HepG2 (cell line): ENCODE results near the gene SOWAHD. TPM values are rescaled to one million over a fixed set of nuclear protein-coding genes. Genes with fewer than 3 reads are reported as not detected.

Source experiments
- ATAC-seq: fragments of 200-7000 bp; cut with Tn5 transposase; 3 replicates; pipeline ENCODE4 v1.9.1; 2020; ENCODE audit warnings: mild to moderate bottlenecking, moderate library complexity
- BruUV-seq: library from RNA; stranded (reverse); fragments of 400-500 nt; replicated peaks from 2 replicates; lab custom pipeline; 2021; lab: Mats Ljungman, UMichigan
- CTCF ChIA-PET: fragments of 300-600 bp; formaldehyde crosslinking; extraction: SDS; loops from one replicate; lab custom pipeline; 2021; ENCODE audit warnings: low total read pairs, inconsistent platforms, low intra/inter-chr PET ratio; lab: Yijun Ruan, JAX
- POLR2A ChIA-PET: fragments of 350-600 bp; sonication (Branson Sonifier 250); formaldehyde crosslinking; loops from one replicate; lab custom pipeline; 2020; ENCODE audit warnings: antibody characterized with exemption, inconsistent platforms; lab: Yijun Ruan, JAX
- DNase-seq: peaks from one replicate; pipeline ENCODE4 v3.0.0-alpha.2; 2015; ENCODE audit warnings: low spot score
- FAIRE-seq: peaks from 3 replicates; lab custom pipeline; 2011; peaks lifted over from hg19 to GRCh38; lab: Jason Lieb, UNC
- H2AFZ ChIP-seq: one replicate; pipeline ENCODE4 v1.6.1; 2011; ENCODE audit warnings: low read length, inconsistent platforms
- H3K27ac ChIP-seq: fragments of 300-600 bp; 3 replicates; pipeline ENCODE4 v1.8.0; 2011; ENCODE audit warnings: mixed run types, mild to moderate bottlenecking, mixed read lengths, low read length, inconsistent platforms; ENCODE audit not compliant: insufficient read depth; ENCODE audit errors: extremely low read length
- H3K27me3 ChIP-seq, 2 experiments: fragments of 200-600 bp in 1 of 2; 2 replicates in 1 of 2; 3 replicates in 1 of 2; pipeline versions ENCODE4 v1.6.0 to v1.8.0; 2011; ENCODE audit warnings: low read length in 2 of 2, mild to moderate bottlenecking in 2 of 2, moderate library complexity in 2 of 2, inconsistent platforms in 1 of 2; ENCODE audit not compliant: insufficient read depth in 2 of 2, control insufficient read depth in 1 of 2
- H3K36me3 ChIP-seq, 2 experiments: fragments of 200-600 bp in 1 of 2; replicated peaks in 1 of 2; 2 replicates in 1 of 2; 3 replicates in 1 of 2; pipeline versions ENCODE4 v1.5.1 to v1.8.0; 2011; ENCODE audit warnings: low read length in 2 of 2, inconsistent platforms in 1 of 2; ENCODE audit not compliant: insufficient read depth in 2 of 2, control insufficient read depth in 1 of 2
- H3K4me1 ChIP-seq: 2 replicates; pipeline ENCODE4 v1.5.1; 2012; ENCODE audit warnings: low read length, inconsistent platforms; ENCODE audit not compliant: insufficient read depth
- H3K4me2 ChIP-seq: 2 replicates; pipeline ENCODE4 v1.6.0; 2011; ENCODE audit warnings: low read depth, low read length, inconsistent platforms
- H3K4me3 ChIP-seq, 3 experiments: fragments of 200-600 bp in 1 of 3; sonication (generic), shearing (Covaris generic) in 1 of 3; replicated peaks in 1 of 3; 2 replicates each; pipeline ENCODE4 v1.5.1; 2011 to 2016; ENCODE audit warnings: low read length in 3 of 3, inconsistent platforms in 2 of 3, low read depth in 2 of 3, mild to moderate bottlenecking in 2 of 3, control low read depth in 1 of 3, mixed read lengths in 1 of 3; ENCODE audit not compliant: insufficient read depth in 1 of 3
- H3K79me2 ChIP-seq: one replicate; pipeline ENCODE4 v1.6.1; 2011; ENCODE audit warnings: low read length, inconsistent platforms; ENCODE audit not compliant: insufficient read depth
- H3K9ac ChIP-seq: 2 replicates; pipeline ENCODE4 v1.6.0; 2011; ENCODE audit warnings: mild to moderate bottlenecking, low read depth, low read length, inconsistent platforms; ENCODE audit not compliant: insufficient read depth
- H3K9me3 ChIP-seq: 2 replicates; pipeline ENCODE4 v1.5.1; 2012; ENCODE audit warnings: mild to moderate bottlenecking, low read length
- H4K20me1 ChIP-seq: 2 replicates; pipeline ENCODE4 v1.6.0; 2011; ENCODE audit warnings: inconsistent platforms, mild to moderate bottlenecking, low read length, moderate library complexity; ENCODE audit not compliant: insufficient read depth
- ARHGAP35 ChIP-seq: sonication (generic); formaldehyde crosslinking; IDR thresholded peaks from 2 replicates; pipeline ENCODE4 v1.9.0; 2022; ENCODE audit warnings: mild to moderate bottlenecking, inconsistent platforms, moderate library complexity, missing genetic modification reagents, borderline replicate concordance
- ATF7 ChIP-seq, 2 experiments: fragments of 450-650 bp in 1 of 2; sonication (generic) in 1 of 2; formaldehyde crosslinking in 1 of 2; IDR thresholded peaks; 2 replicates each; pipeline versions ENCODE4 v1.4.0 to v1.6.1; 2016 to 2020; ENCODE audit warnings: antibody characterized with exemption in 1 of 2, mild to moderate bottlenecking in 1 of 2, missing genetic modification reagents in 1 of 2
- ATF7-NPFF ChIP-seq: sonication (generic); formaldehyde crosslinking; IDR thresholded peaks from 2 replicates; pipeline ENCODE4 v1.8.1; 2023; ENCODE audit warnings: mild to moderate bottlenecking, low read depth, missing genetic modification reagents, moderate library complexity
- FOXK2 ChIP-seq: fragments of 450-650 bp; IDR thresholded peaks from 2 replicates; pipeline ENCODE4 v1.6.1; 2016
- GATAD1 ChIP-seq: IDR thresholded peaks from 2 replicates; pipeline ENCODE4 v1.6.1; 2016; ENCODE audit warnings: missing genetic modification reagents, missing compliant biosample characterization
- HOMEZ ChIP-seq: IDR thresholded peaks from 2 replicates; pipeline ENCODE4 v1.6.1; 2016; ENCODE audit warnings: low read depth
- MAF1 ChIP-seq: sonication (generic); formaldehyde crosslinking; IDR thresholded peaks from 2 replicates; pipeline ENCODE4 v1.5.0; 2020; ENCODE audit warnings: missing genetic modification reagents, borderline replicate concordance
- MAFK ChIP-seq, 2 experiments: IDR thresholded peaks in 1 of 2; conservative IDR thresholded peaks in 1 of 2; 2 replicates each; pipeline ENCODE4 v1.6.1; 2011; ENCODE audit warnings: improper control_type of control experiment in 2 of 2, low read length in 2 of 2
- RXRA ChIP-seq: sonication (generic); formaldehyde crosslinking; IDR thresholded peaks from 2 replicates; pipeline ENCODE4 v1.5.1; 2020; ENCODE audit warnings: missing genetic modification reagents
- SALL1 ChIP-seq: sonication (generic); formaldehyde crosslinking; IDR thresholded peaks from 2 replicates; pipeline ENCODE4 v1.8.0; 2022; ENCODE audit warnings: mild to moderate bottlenecking, missing genetic modification reagents
- TAF15 ChIP-seq: fragments of 200-400 bp; formaldehyde crosslinking; IDR thresholded peaks from one replicate; pipeline ENCODE4 v1.6.1; 2018; ENCODE audit warnings: mild to moderate bottlenecking, low read depth, low read length; ENCODE audit not compliant: poor library complexity, severe bottlenecking
- ZFP62 ChIP-seq: sonication (generic); formaldehyde crosslinking; IDR thresholded peaks from 2 replicates; pipeline ENCODE4 v1.4.0; 2020; ENCODE audit warnings: missing genetic modification reagents
- ZNF350 ChIP-seq: sonication (generic); formaldehyde crosslinking; IDR thresholded peaks from 2 replicates; pipeline ENCODE4 v1.4.0; 2020; ENCODE audit warnings: mild to moderate bottlenecking, low read depth, missing genetic modification reagents, borderline replicate concordance
- ZNF510 ChIP-seq: sonication (generic); formaldehyde crosslinking; IDR thresholded peaks from 2 replicates; pipeline ENCODE4 v1.4.0; 2020; ENCODE audit warnings: low read depth, mild to moderate bottlenecking, missing genetic modification reagents
- ZNF777 ChIP-seq: sonication (generic); formaldehyde crosslinking; IDR thresholded peaks from 2 replicates; pipeline ENCODE4 v1.4.0; 2020; ENCODE audit warnings: missing genetic modification reagents
- WGBS: methylation state at CpG from one replicate; pipeline ENCODE4 v1.1.6; 2017; ENCODE audit warnings: low lambda C conversion rate; 5-methylcytosine and 5-hydroxymethylcytosine counted together
- in situ Hi-C: cut with HindIII; loops from 2 replicates; pipeline ENCODE4 v1.10.0; 2017; ENCODE audit warnings: low pct_unique_long_range_greater_than_20kb; ENCODE audit not compliant: extremely low pct_ligation_motif_present
- intact Hi-C: fragments of 100-400 bp; cut with micrococcal nuclease; formaldehyde crosslinking; loops from one replicate; pipeline ENCODE4 v1.10.0; 2022; ENCODE audit not compliant: unreplicated experiment
- polyA plus RNA-seq, 8 experiments: library from polyadenylated mRNA; depleted of rRNA in 3 of 8; stranded (reverse) in 7 of 8; unstranded in 1 of 8; fragments of >200 nt; fragmentation: Illumina TruSeq in 4 of 8; extraction: Trizol in 4 of 8; gene quantifications; 2 replicates each; pipeline versions ENCODE4 v1.2.1 to v1.2.3, GENCODE V29; 2011 to 2016; ENCODE audit warnings: low read depth in 4 of 8, missing spikeins in 1 of 8, mixed read lengths in 1 of 8; ENCODE audit not compliant: insufficient read depth in 1 of 8
- total RNA-seq, 5 experiments: library from RNA; depleted of rRNA; stranded (reverse); fragments of >200 nt; fragmentation: Illumina TruSeq; extraction: Trizol; gene quantifications; 2 replicates each; pipeline ENCODE4 v1.2.3, GENCODE V29; 2016; ENCODE audit warnings: low read depth in 1 of 5
- TF ChIP-seq, protein P1 (sequence below): sonication (generic); formaldehyde crosslinking; IDR thresholded peaks from 2 replicates; pipeline ENCODE4 v1.4.0; 2020; ENCODE audit warnings: mild to moderate bottlenecking, missing genetic modification reagents
- TF ChIP-seq, protein P2 (sequence below): sonication (generic); formaldehyde crosslinking; IDR thresholded peaks from 2 replicates; pipeline ENCODE4 v1.4.0; 2020; ENCODE audit warnings: missing genetic modification reagents

The SOWAHD gene
- total and polyA plus RNA-seq, 2 of the 13 experiments (the other 11 are each of a cell fraction or from before 2014, with no cell fraction given): 1.0 to 1.3 TPM

- TF ChIP-seq ZNF350 (no peak), ZNF777 (no peak), TAF15 (no peak)
- TF ChIP-seq, protein P1, sequence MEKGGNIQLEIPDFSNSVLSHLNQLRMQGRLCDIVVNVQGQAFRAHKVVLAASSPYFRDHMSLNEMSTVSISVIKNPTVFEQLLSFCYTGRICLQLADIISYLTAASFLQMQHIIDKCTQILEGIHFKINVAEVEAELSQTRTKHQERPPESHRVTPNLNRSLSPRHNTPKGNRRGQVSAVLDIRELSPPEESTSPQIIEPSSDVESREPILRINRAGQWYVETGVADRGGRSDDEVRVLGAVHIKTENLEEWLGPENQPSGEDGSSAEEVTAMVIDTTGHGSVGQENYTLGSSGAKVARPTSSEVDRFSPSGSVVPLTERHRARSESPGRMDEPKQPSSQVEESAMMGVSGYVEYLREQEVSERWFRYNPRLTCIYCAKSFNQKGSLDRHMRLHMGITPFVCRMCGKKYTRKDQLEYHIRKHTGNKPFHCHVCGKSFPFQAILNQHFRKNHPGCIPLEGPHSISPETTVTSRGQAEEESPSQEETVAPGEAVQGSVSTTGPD (CRISPR knock-in tag): no peak
Observed at GRCh38 chrX:119775517-119776238, 17.3 kb downstream of the SOWAHD start (continued).

DNA sequence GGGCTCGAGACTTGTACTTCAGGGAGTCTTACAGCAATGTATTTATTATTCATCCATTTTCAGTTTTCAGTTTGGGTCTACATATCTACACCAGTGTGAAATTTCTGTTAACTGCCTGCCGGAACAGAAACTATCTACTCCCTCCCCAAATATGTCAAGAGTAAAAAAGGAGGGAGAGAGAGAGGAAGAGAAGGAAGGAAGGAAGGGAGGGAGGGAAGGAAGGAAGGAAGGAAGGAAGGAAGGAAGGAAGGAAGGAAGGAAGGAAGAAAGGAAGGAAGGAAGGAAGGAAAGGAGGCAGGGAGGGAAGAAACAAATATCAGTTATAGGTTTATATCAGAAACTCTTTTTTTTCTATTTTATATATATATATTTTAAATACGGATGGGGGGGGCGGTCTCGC is 20.4 kb downstream of the SOWAHD start:
- no peak overlapping the region for H2AFZ ChIP-seq
- intact Hi-C loops: loop anchor here (2.0 kb wide), 1 partner anchor 50 kb away; no protein-coding TSS in a partner anchor
- ChIA-PET POLR2A (no interaction called here), CTCF (no interaction called here)
- H3K4me2 ChIP-seq: no peak overlapping the region
- in situ Hi-C loops: no loop called here
- WGBS: 98% methylated on average over 5 of the region's 5 CpGs
- H3K9me3 ChIP-seq: no peaks in the 10 kb centered on the region
- ATAC-seq (no peak), FAIRE-seq (no peak), DNase-seq (no peak)
- H3K27ac ChIP-seq: no peak overlapping the region
- H3K79me2 ChIP-seq: no peaks in the 10 kb centered on the region
- no peaks in the 10 kb centered on the region for H3K4me1 ChIP-seq
- no peak overlapping the region for H3K4me3 ChIP-seq
- no peaks in the 10 kb centered on the region for H4K20me1 ChIP-seq
- TF ChIP-seq RXRA (CRISPR knock-in tag): no peak
- no peak for TF ChIP-seq SALL1 (CRISPR knock-in tag)
- TF ChIP-seq, protein P2, sequence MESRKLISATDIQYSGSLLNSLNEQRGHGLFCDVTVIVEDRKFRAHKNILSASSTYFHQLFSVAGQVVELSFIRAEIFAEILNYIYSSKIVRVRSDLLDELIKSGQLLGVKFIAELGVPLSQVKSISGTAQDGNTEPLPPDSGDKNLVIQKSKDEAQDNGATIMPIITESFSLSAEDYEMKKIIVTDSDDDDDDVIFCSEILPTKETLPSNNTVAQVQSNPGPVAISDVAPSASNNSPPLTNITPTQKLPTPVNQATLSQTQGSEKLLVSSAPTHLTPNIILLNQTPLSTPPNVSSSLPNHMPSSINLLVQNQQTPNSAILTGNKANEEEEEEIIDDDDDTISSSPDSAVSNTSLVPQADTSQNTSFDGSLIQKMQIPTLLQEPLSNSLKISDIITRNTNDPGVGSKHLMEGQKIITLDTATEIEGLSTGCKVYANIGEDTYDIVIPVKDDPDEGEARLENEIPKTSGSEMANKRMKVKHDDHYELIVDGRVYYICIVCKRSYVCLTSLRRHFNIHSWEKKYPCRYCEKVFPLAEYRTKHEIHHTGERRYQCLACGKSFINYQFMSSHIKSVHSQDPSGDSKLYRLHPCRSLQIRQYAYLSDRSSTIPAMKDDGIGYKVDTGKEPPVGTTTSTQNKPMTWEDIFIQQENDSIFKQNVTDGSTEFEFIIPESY: no peak
- no peak for TF ChIP-seq HOMEZ (CRISPR knock-in tag)
- no peak for TF ChIP-seq ARHGAP35 (CRISPR knock-in tag)
- TF ChIP-seq ATF7 (IDR thresholded peaks at IDR 0.05): no peak
- TF ChIP-seq ATF7 (CRISPR knock-in tag; IDR thresholded peaks at IDR 0.05): no peak
- no peak for TF ChIP-seq FOXK2
- TF ChIP-seq MAFK (conservative IDR thresholded peaks at IDR 0.05 in 1 of 2, IDR thresholded peaks at IDR 0.05 in 1 of 2; ENCODE audit: low read length in 2 of 2): no peak
- TF ChIP-seq MAF1 (CRISPR knock-in tag): no peak
- no peak for TF ChIP-seq GATAD1 (CRISPR knock-in tag)
- TF ChIP-seq ATF7-NPFF (CRISPR knock-in tag): no peak
- no peak for TF ChIP-seq ZFP62 (CRISPR knock-in tag)
- no peak for TF ChIP-seq ZNF510 (CRISPR knock-in tag)
- no peaks in the 10 kb centered on the region for H3K36me3 ChIP-seq
- no TSS peak for BruUV-seq
- no peaks in the 10 kb centered on the region for H3K27me3 ChIP-seq
- no peak overlapping the region for H3K9ac ChIP-seq
